Progenitor cell of endocrine pancreas (in vitro differentiated cells): ENCODE data around the gene MAPK7. TPM values are rescaled to one million over a fixed set of nuclear protein-coding genes. Genes with fewer than 3 reads are reported as not detected.

Experiments
- DNase-seq: peaks from one replicate; pipeline ENCODE4 v3.0.0; 2021; ENCODE audit warnings: low spot score; ENCODE audit not compliant: unreplicated experiment
- H3K27ac Mint-ChIP-seq: 2 replicates; pipeline ENCODE4 v1.8.0; 2021; ENCODE audit warnings: mild to moderate bottlenecking, moderate library complexity, mixed read lengths
- H3K27me3 Mint-ChIP-seq: 2 replicates; pipeline ENCODE4 v1.8.0; 2021; ENCODE audit warnings: mixed read lengths
- H3K36me3 Mint-ChIP-seq: 2 replicates; pipeline ENCODE4 v1.8.0; 2022; ENCODE audit warnings: mixed read lengths; ENCODE audit not compliant: insufficient read depth
- H3K4me1 Mint-ChIP-seq: 2 replicates; pipeline ENCODE4 v1.8.0; 2021; ENCODE audit warnings: low read depth, mixed read lengths
- H3K4me3 Mint-ChIP-seq: 2 replicates; pipeline ENCODE4 v1.8.0; 2021; ENCODE audit warnings: low read depth, mild to moderate bottlenecking, moderate library complexity, mixed read lengths
- H3K9me3 Mint-ChIP-seq: 2 replicates; pipeline ENCODE4 v1.8.0; 2021; ENCODE audit warnings: low read depth, mixed read lengths
- CTCF ChIP-seq: fragments of 200-600 bp; sonication (generic); IDR thresholded peaks from one replicate; pipeline ENCODE4 v1.5.0; 2021; ENCODE audit warnings: antibody characterized with exemption, mild to moderate bottlenecking; ENCODE audit not compliant: unreplicated experiment
- total RNA-seq: library from RNA; stranded (reverse); gene quantifications from 2 replicates; pipeline ENCODE4 v1.2.1, GENCODE V29; 2021

Gene MAPK7
- total RNA-seq, 1 donor from 2014 or later: 41.8 TPM

- no peaks in the 10 kb centered on the region for H3K9me3 Mint-ChIP-seq
- no peak for TF ChIP-seq CTCF
- no peaks in the 10 kb centered on the region for H3K27me3 Mint-ChIP-seq
- H3K4me1 Mint-ChIP-seq: peaks cover 16% of the 10 kb centered on the region
- DNase-seq: no peak
- no peak overlapping the region for H3K27ac Mint-ChIP-seq
- H3K36me3 Mint-ChIP-seq: peaks cover 16% of the 10 kb centered on the region
- peak overlapping the region; percentile 12 for H3K4me3 Mint-ChIP-seq
Observed at GRCh38 chr17:19380481-19381301, 2.4 kb downstream of the MAPK7 start.

- H3K36me3 Mint-ChIP-seq: peaks cover 16% of the 10 kb centered on the region
- TF ChIP-seq CTCF: no peak
- H3K27ac Mint-ChIP-seq: no peak overlapping the region
- H3K27me3 Mint-ChIP-seq: no peaks in the 10 kb centered on the region
- H3K4me1 Mint-ChIP-seq: peaks cover 17% of the 10 kb centered on the region
- no peak for DNase-seq
- no peaks in the 10 kb centered on the region for H3K9me3 Mint-ChIP-seq
- H3K4me3 Mint-ChIP-seq: no peak overlapping the region
Observed at GRCh38 chr17:19381361-19381740, 3.1 kb downstream of the MAPK7 start.

- no peak for DNase-seq
- no peaks in the 10 kb centered on the region for H3K27me3 Mint-ChIP-seq
- no peak overlapping the region for H3K27ac Mint-ChIP-seq
- H3K36me3 Mint-ChIP-seq: peaks cover 16% of the 10 kb centered on the region
- H3K4me3 Mint-ChIP-seq: no peak overlapping the region
- no peak for TF ChIP-seq CTCF
- peaks cover 18% of the 10 kb centered on the region for H3K4me1 Mint-ChIP-seq
- no peaks in the 10 kb centered on the region for H3K9me3 Mint-ChIP-seq
Observed at GRCh38 chr17:19381741-19382444, 3.6 kb downstream of the MAPK7 start.

- no peaks in the 10 kb centered on the region for H3K27me3 Mint-ChIP-seq
- no peak for DNase-seq
- H3K4me3 Mint-ChIP-seq: no peak overlapping the region
- H3K27ac Mint-ChIP-seq: no peak overlapping the region
- TF ChIP-seq CTCF: no peak
- peaks cover 22% of the 10 kb centered on the region for H3K4me1 Mint-ChIP-seq
- H3K36me3 Mint-ChIP-seq: peaks cover 16% of the 10 kb centered on the region
- no peaks in the 10 kb centered on the region for H3K9me3 Mint-ChIP-seq
Observed at GRCh38 chr17:19382531-19383444, 4.5 kb downstream of the MAPK7 start.
